PC-3 (cell line): ENCODE results near the gene BMPR1A. TPM values are rescaled to one million over a fixed set of nuclear protein-coding genes. Genes with fewer than 3 reads are reported as not detected.

ENCODE experiments used
- ATAC-seq: fragments of 200-7000 bp; cut with Tn5 transposase; 2 replicates; pipeline ENCODE4 v1.9.1; 2020; ENCODE audit warnings: mild to moderate bottlenecking, moderate library complexity
- BruUV-seq: library from RNA; stranded (reverse); fragments of 400-500 nt; replicated peaks from 2 replicates; lab custom pipeline; 2021; lab: Mats Ljungman, UMichigan
- CTCF ChIA-PET: fragments of 300-600 bp; sonication (Branson Sonifier 250); formaldehyde crosslinking; loops from one replicate; lab custom pipeline; 2022; ENCODE audit warnings: antibody characterized with exemption; lab: Charles Lee
- POLR2A ChIA-PET: fragments of 300-600 bp; sonication (Branson Sonifier 250); formaldehyde crosslinking; loops from one replicate; lab custom pipeline; 2022; ENCODE audit warnings: antibody characterized with exemption; ENCODE audit not compliant: unreplicated experiment; lab: Charles Lee
- DNase-seq: peaks from one replicate; pipeline ENCODE4 v3.0.0-alpha.2; 2015
- H2AFZ ChIP-seq: fragments of 300-600 bp; sonication (generic); 2 replicates; pipeline ENCODE4 v1.6.0; 2016; ENCODE audit warnings: antibody characterized with exemption, low read length
- H3F3A ChIP-seq: fragments of 300-600 bp; sonication (generic); one replicate; pipeline ENCODE4 v1.6.0; 2017; ENCODE audit warnings: antibody characterized with exemption, low read length, control low read depth, mild to moderate bottlenecking; ENCODE audit not compliant: unreplicated experiment
- H3K27ac ChIP-seq: fragments of 300-600 bp; sonication (generic); 2 replicates; pipeline ENCODE4 v1.5.1; 2016; ENCODE audit warnings: mild to moderate bottlenecking, low read length
- H3K27me3 ChIP-seq: fragments of 300-600 bp; sonication (generic); 2 replicates; pipeline ENCODE4 v1.6.1; 2016; ENCODE audit warnings: low read length, mixed read lengths
- H3K36me3 ChIP-seq: fragments of 300-600 bp; sonication (generic); 2 replicates; pipeline ENCODE4 v1.6.1; 2016; ENCODE audit warnings: low read depth, mixed run types, low read length, mixed read lengths
- H3K4me1 ChIP-seq: fragments of 300-600 bp; sonication (generic); 2 replicates; pipeline ENCODE4 v1.5.1; 2016; ENCODE audit warnings: low read length; ENCODE audit not compliant: insufficient read depth
- H3K4me2 ChIP-seq: fragments of 300-600 bp; sonication (generic); 2 replicates; pipeline ENCODE4 v1.6.0; 2016; ENCODE audit warnings: low read length
- H3K4me3 ChIP-seq: fragments of 300-600 bp; sonication (generic); 2 replicates; pipeline ENCODE4 v1.5.1; 2016; ENCODE audit warnings: mild to moderate bottlenecking, low read length, mixed read lengths
- H3K79me2 ChIP-seq: fragments of 300-600 bp; sonication (generic); 2 replicates; pipeline ENCODE4 v1.6.1; 2017; ENCODE audit warnings: low read length, mixed read lengths
- H3K9ac ChIP-seq: fragments of 300-600 bp; sonication (generic); 2 replicates; pipeline ENCODE4 v1.6.0; 2016; ENCODE audit warnings: mild to moderate bottlenecking, low read length
- H3K9me2 ChIP-seq: fragments of 300-600 bp; sonication (generic); replicated peaks from 2 replicates; pipeline ENCODE4 v1.6.1; 2016; ENCODE audit warnings: mixed run types, low read length, mixed read lengths
- H3K9me3 ChIP-seq: fragments of 300-600 bp; sonication (generic); 2 replicates; pipeline ENCODE4 v1.6.1; 2016; ENCODE audit warnings: low read length, mixed read lengths
- H4K20me1 ChIP-seq: fragments of 300-600 bp; sonication (generic); 2 replicates; pipeline ENCODE4 v1.6.1; 2016; ENCODE audit warnings: low read length, mixed read lengths
- CTCF ChIP-seq: fragments of 300-600 bp; sonication (generic); conservative IDR thresholded peaks from 2 replicates; pipeline ENCODE4 v1.5.1; 2017; ENCODE audit warnings: antibody characterized with exemption, low read depth, mild to moderate bottlenecking, low read length
- EZH2 ChIP-seq: fragments of 300-600 bp; sonication (generic); IDR thresholded peaks from one replicate; pipeline ENCODE4 v1.6.1; 2017; ENCODE audit warnings: antibody characterized with exemption, mild to moderate bottlenecking, low read length; ENCODE audit not compliant: unreplicated experiment
- EZH2phosphoT487 ChIP-seq: fragments of 300-600 bp; sonication (generic); IDR thresholded peaks from 2 replicates; pipeline ENCODE4 v1.6.1; 2018; ENCODE audit warnings: mild to moderate bottlenecking, antibody characterized with exemption, low read length, borderline replicate concordance
- intact Hi-C: fragments of 100-400 bp; cut with micrococcal nuclease; formaldehyde crosslinking; loops from 2 replicates; pipeline ENCODE4 v1.9.0; 2023
- total RNA-seq: library from RNA; depleted of rRNA; stranded (reverse); fragments of >200 nt; gene quantifications from 2 replicates; pipeline ENCODE4 v1.2.3, GENCODE V29; 2014

The BMPR1A gene
- total RNA-seq, 1 experiment from 2014 or later, result 14.5 TPM

GRCh38 chr10:86815640-86816039 lies 59.2 kb downstream of the BMPR1A start:
- intact Hi-C loops, result no loop called here
- H3K79me2 ChIP-seq, result peaks cover 21% of the 10 kb centered on the region
- H3K27me3 ChIP-seq, result no peaks in the 10 kb centered on the region
- H3K27ac ChIP-seq, result no peak overlapping the region
- ATAC-seq (no peak), DNase-seq (no peak)
- no peaks in the 10 kb centered on the region for H3K36me3 ChIP-seq
- peaks cover 15% of the 10 kb centered on the region for H3K4me1 ChIP-seq
- POLR2A ChIA-PET, result no interaction called here
- no peak overlapping the region for H3K4me2 ChIP-seq
- no peaks in the 10 kb centered on the region for H3K9me2 ChIP-seq
- TF ChIP-seq CTCF, result no peak
- no peak for TF ChIP-seq EZH2
- no peak for TF ChIP-seq EZH2phosphoT487
- no peaks in the 10 kb centered on the region for H3F3A ChIP-seq
- no peaks in the 10 kb centered on the region for H3K9me3 ChIP-seq
- BruUV-seq, result no TSS peak
- CTCF ChIA-PET, result no interaction called here
- no peak overlapping the region for H3K4me3 ChIP-seq
- H2AFZ ChIP-seq, result no peak overlapping the region
- no peaks in the 10 kb centered on the region for H4K20me1 ChIP-seq
- H3K9ac ChIP-seq, result no peak overlapping the region

DNA sequence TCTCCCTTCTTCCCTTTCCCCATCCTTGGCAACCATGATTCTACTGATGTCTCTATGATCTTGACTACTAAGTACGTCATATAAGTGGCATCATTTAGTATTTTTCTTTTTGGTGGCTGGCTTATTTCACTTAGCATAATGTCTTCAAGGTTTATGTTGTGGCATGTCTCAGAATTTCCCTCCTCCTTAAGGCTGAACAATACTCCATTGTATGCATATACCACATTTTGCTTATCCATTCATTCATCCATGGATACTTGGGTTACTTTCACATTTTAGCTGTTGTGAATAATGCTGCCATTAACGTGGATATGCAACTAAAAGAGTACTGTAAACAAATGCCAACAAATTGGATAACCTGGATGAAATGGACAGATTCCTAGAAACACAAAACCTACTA lies 60.8 kb downstream of the BMPR1A start:
- Histone ChIP-seq H4K20me1 (no peaks in the 10 kb centered on the region), H3K27ac (no peak overlapping the region), H3K36me3 (no peaks in the 10 kb centered on the region), H3K9ac (no peak overlapping the region), H3K4me1 (peaks cover 15% of the 10 kb centered on the region), H2AFZ (no peak overlapping the region), H3F3A (no peaks in the 10 kb centered on the region), H3K4me3 (no peak overlapping the region), H3K9me3 (no peaks in the 10 kb centered on the region), H3K9me2 (no peaks in the 10 kb centered on the region), H3K4me2 (no peak overlapping the region), H3K27me3 (no peaks in the 10 kb centered on the region), H3K79me2 (peaks cover 21% of the 10 kb centered on the region)
- DNase-seq (no peak), ATAC-seq (no peak)
- ChIA-PET POLR2A (no interaction called here), CTCF (no interaction called here)
- intact Hi-C loops, result no loop called here
- TF ChIP-seq EZH2phosphoT487 (no peak), CTCF (no peak), EZH2 (no peak)
- no TSS peak for BruUV-seq

- no peak for DNase-seq
- no peaks in the 10 kb centered on the region for H3K36me3 ChIP-seq
- H3K4me2 ChIP-seq, result no peak overlapping the region
- no peaks in the 10 kb centered on the region for H3K9me3 ChIP-seq
- H3K27me3 ChIP-seq, result no peaks in the 10 kb centered on the region
- BruUV-seq, result no TSS peak
- no peaks in the 10 kb centered on the region for H4K20me1 ChIP-seq
- intact Hi-C loops, result no loop called here
- no peak overlapping the region for H2AFZ ChIP-seq
- H3F3A ChIP-seq, result no peaks in the 10 kb centered on the region
- peaks cover 14% of the 10 kb centered on the region; the same call in 1 of the 2 replicates for H3K79me2 ChIP-seq
- no peak overlapping the region for H3K4me3 ChIP-seq
- ChIA-PET CTCF (no interaction called here), POLR2A (no interaction called here)
- peaks cover 6% of the 10 kb centered on the region for H3K4me1 ChIP-seq
- no peak for TF ChIP-seq EZH2phosphoT487
- H3K27ac ChIP-seq, result no peak overlapping the region
- no peak for ATAC-seq
- no peaks in the 10 kb centered on the region for H3K9me2 ChIP-seq
- no peak overlapping the region for H3K9ac ChIP-seq
Observed at GRCh38 chr10:86819567-86819966, 63.1 kb downstream of the BMPR1A start.
